Trophoblast cell (in vitro differentiated cells and primary cell): ENCODE measurements around the gene CD2.

Experiments
- DNase-seq, 2 donors: peaks; one replicate each; pipeline ENCODE4 v3.0.0-alpha.2; 2016
- H2AFZ ChIP-seq: 2 replicates; pipeline ENCODE4 v1.6.1; 2013; ENCODE audit warnings: low read length, moderate library complexity, mild to moderate bottlenecking; ENCODE audit not compliant: insufficient read depth, poor library complexity
- H2AK5ac ChIP-seq: 2 replicates; pipeline ENCODE4 v1.6.1; 2013; ENCODE audit warnings: mild to moderate bottlenecking, low read length
- H2BK120ac ChIP-seq: 2 replicates; pipeline ENCODE4 v1.6.1; 2013; ENCODE audit warnings: low read length, mild to moderate bottlenecking, moderate library complexity; ENCODE audit not compliant: insufficient read depth, poor library complexity
- H2BK12ac ChIP-seq: 2 replicates; pipeline ENCODE4 v1.6.1; 2013; ENCODE audit warnings: mild to moderate bottlenecking, low read length, moderate library complexity
- H2BK5ac ChIP-seq: 2 replicates; pipeline ENCODE4 v1.6.1; 2013; ENCODE audit warnings: low read length, low read depth, moderate library complexity, mild to moderate bottlenecking; ENCODE audit not compliant: poor library complexity
- H3K14ac ChIP-seq: 2 replicates; pipeline ENCODE4 v1.6.1; 2013; ENCODE audit warnings: mild to moderate bottlenecking, low read length
- H3K18ac ChIP-seq: 2 replicates; pipeline ENCODE4 v1.6.1; 2013; ENCODE audit warnings: mild to moderate bottlenecking, low read length
- H3K23ac ChIP-seq: 2 replicates; pipeline ENCODE4 v1.6.1; 2013; ENCODE audit warnings: low read length
- H3K27ac ChIP-seq: 2 replicates; pipeline ENCODE4 v1.5.1; 2013; ENCODE audit warnings: low read depth, mild to moderate bottlenecking, inconsistent platforms, low read length, moderate library complexity
- H3K27me3 ChIP-seq: 2 replicates; pipeline ENCODE4 v1.6.1; 2013; ENCODE audit warnings: inconsistent platforms, mild to moderate bottlenecking, low read length, moderate library complexity; ENCODE audit not compliant: insufficient read depth
- H3K36me3 ChIP-seq, 2 experiments: 1 replicate in 1 of 2; 2 replicates in 1 of 2; pipeline ENCODE4 v1.6.1; 2013; ENCODE audit warnings: low read length in 2 of 2, mild to moderate bottlenecking in 2 of 2, moderate library complexity in 1 of 2; ENCODE audit not compliant: insufficient read depth in 2 of 2, control insufficient read depth in 1 of 2
- H3K4ac ChIP-seq: 2 replicates; pipeline ENCODE4 v1.6.1; 2013; ENCODE audit warnings: low read depth, mild to moderate bottlenecking, low read length, moderate library complexity
- H3K4me1 ChIP-seq, 2 experiments: 1 replicate in 1 of 2; 2 replicates in 1 of 2; pipeline ENCODE4 v1.6.1; 2013; ENCODE audit warnings: low read length in 2 of 2, mild to moderate bottlenecking in 2 of 2, moderate library complexity in 1 of 2; ENCODE audit not compliant: insufficient read depth in 2 of 2, control insufficient read depth in 1 of 2
- H3K4me2 ChIP-seq: 2 replicates; pipeline ENCODE4 v1.6.1; 2013; ENCODE audit warnings: inconsistent platforms, mild to moderate bottlenecking, low read length, moderate library complexity
- H3K4me3 ChIP-seq: 2 replicates; pipeline ENCODE4 v1.5.1; 2013; ENCODE audit warnings: mild to moderate bottlenecking, low read depth, low read length, inconsistent platforms
- H3K79me1 ChIP-seq: one replicate; pipeline ENCODE4 v1.6.1; 2013; ENCODE audit warnings: low read length
- H3K79me2 ChIP-seq: 2 replicates; pipeline ENCODE4 v1.6.1; 2013; ENCODE audit warnings: low read length, mild to moderate bottlenecking; ENCODE audit not compliant: control insufficient read depth, insufficient read depth, poor library complexity
- H3K9ac ChIP-seq: 2 replicates; pipeline ENCODE4 v1.6.1; 2013; ENCODE audit warnings: mild to moderate bottlenecking, low read length
- H3K9me3 ChIP-seq: 2 replicates; pipeline ENCODE4 v1.6.1; 2013; ENCODE audit warnings: low read depth, mild to moderate bottlenecking, control low read depth, inconsistent platforms, low read length; ENCODE audit not compliant: insufficient read depth
- H4K12ac ChIP-seq: 2 replicates; pipeline ENCODE4 v1.6.1; 2013; ENCODE audit warnings: low read depth, mild to moderate bottlenecking, low read length, moderate library complexity
- H4K8ac ChIP-seq: 2 replicates; pipeline ENCODE4 v1.6.1; 2013; ENCODE audit warnings: low read depth, mild to moderate bottlenecking, low read length, moderate library complexity
- H4K91ac ChIP-seq: one replicate; pipeline ENCODE4 v1.6.1; 2013; ENCODE audit warnings: low read depth, mild to moderate bottlenecking, low read length, moderate library complexity
- whole genome bisulfite sequencing: extraction: QIAGEN DNeasy Blood & Tissue Kit; methylation state at CpG from one replicate; pipeline ENCODE4 v1.1.7; 2013; ENCODE audit warnings: missing lambda C conversion rate; ENCODE audit not compliant: insufficient read length, insufficient coverage; ENCODE audit errors: extremely low coverage; 5-methylcytosine and 5-hydroxymethylcytosine counted together

CD2 gene

GRCh38 chr1:116766616-116767469 is 12.6 kb downstream of the CD2 start:
- Histone ChIP-seq H3K4me3 (no peak overlapping the region), H2BK12ac (no peak overlapping the region), H3K4ac (no peak overlapping the region), H3K14ac (no peak overlapping the region), H3K18ac (no peak overlapping the region), H4K8ac (no peak overlapping the region), H3K36me3 (no peaks in the 10 kb centered on the region), H4K91ac (no peak overlapping the region), H3K27ac (no peak overlapping the region), H2BK5ac (no peak overlapping the region), H3K9me3 (peaks cover 6% of the 10 kb centered on the region), H3K23ac (no peak overlapping the region), H3K79me1 (no peaks in the 10 kb centered on the region), H3K4me2 (no peak overlapping the region), H4K12ac (no peak overlapping the region), H2BK120ac (no peak overlapping the region), H3K4me1 (no peaks in the 10 kb centered on the region), H2AK5ac (no peak overlapping the region), H2AFZ (no peak overlapping the region), H3K9ac (no peak overlapping the region), H3K27me3 (no peaks in the 10 kb centered on the region), H3K79me2 (no peaks in the 10 kb centered on the region)
- DNase-seq, result peak; percentile 49 to 72
- no CpG with 5 or more reads among the region's 13 CpGs for WGBS

- Histone ChIP-seq H3K9ac (no peak overlapping the region), H3K36me3 (no peaks in the 10 kb centered on the region), H3K9me3 (peaks cover 6% of the 10 kb centered on the region), H3K18ac (no peak overlapping the region), H3K4me1 (no peaks in the 10 kb centered on the region), H2BK12ac (no peak overlapping the region), H3K79me2 (no peaks in the 10 kb centered on the region), H4K8ac (no peak overlapping the region), H2BK5ac (no peak overlapping the region), H4K12ac (no peak overlapping the region), H2AFZ (no peak overlapping the region), H3K4ac (no peak overlapping the region), H3K27ac (no peak overlapping the region), H3K23ac (no peak overlapping the region), H4K91ac (no peak overlapping the region), H2AK5ac (no peak overlapping the region), H2BK120ac (no peak overlapping the region), H3K4me3 (no peak overlapping the region), H3K4me2 (no peak overlapping the region), H3K27me3 (no peaks in the 10 kb centered on the region), H3K14ac (no peak overlapping the region), H3K79me1 (no peaks in the 10 kb centered on the region)
- no CpG with 5 or more reads among the region's 5 CpGs for WGBS
- DNase-seq, result peak in 1 of 2 donors; percentile 89
Measured at GRCh38 chr1:116767782-116768382, 13.7 kb downstream of the CD2 start.

GRCh38 chr1:116768416-116769103 is 14.3 kb downstream of the CD2 start:
- H3K4me1 ChIP-seq, result no peaks in the 10 kb centered on the region
- no peaks in the 10 kb centered on the region for H3K79me2 ChIP-seq
- WGBS, result no CpG with 5 or more reads among the region's 13 CpGs
- H3K9me3 ChIP-seq, result peaks cover 6% of the 10 kb centered on the region
- DNase-seq, result peak in 1 of 2 donors; percentile 29
- H2AFZ ChIP-seq, result no peak overlapping the region
- no peak overlapping the region for H3K4ac ChIP-seq
- no peak overlapping the region for H3K9ac ChIP-seq
- H3K14ac ChIP-seq, result no peak overlapping the region
- no peak overlapping the region for H4K12ac ChIP-seq
- no peak overlapping the region for H2BK12ac ChIP-seq
- no peak overlapping the region for H2BK5ac ChIP-seq
- no peak overlapping the region for H3K4me3 ChIP-seq
- H3K23ac ChIP-seq, result no peak overlapping the region
- H3K36me3 ChIP-seq, result no peaks in the 10 kb centered on the region
- no peak overlapping the region for H3K18ac ChIP-seq
- no peak overlapping the region for H2BK120ac ChIP-seq
- no peak overlapping the region for H2AK5ac ChIP-seq
- H3K27me3 ChIP-seq, result no peaks in the 10 kb centered on the region
- no peak overlapping the region for H4K8ac ChIP-seq
- H3K4me2 ChIP-seq, result no peak overlapping the region
- no peaks in the 10 kb centered on the region for H3K79me1 ChIP-seq
- no peak overlapping the region for H3K27ac ChIP-seq
- no peak overlapping the region for H4K91ac ChIP-seq

- Histone ChIP-seq H2BK12ac (no peak overlapping the region), H2AK5ac (no peak overlapping the region), H3K79me2 (no peaks in the 10 kb centered on the region), H3K79me1 (no peaks in the 10 kb centered on the region), H3K23ac (no peak overlapping the region), H3K4me1 (no peaks in the 10 kb centered on the region), H4K91ac (no peak overlapping the region), H3K9me3 (peaks cover 6% of the 10 kb centered on the region), H3K9ac (no peak overlapping the region), H3K27ac (no peak overlapping the region), H2BK120ac (no peak overlapping the region), H2AFZ (no peak overlapping the region), H3K36me3 (no peaks in the 10 kb centered on the region), H3K4me3 (no peak overlapping the region), H3K27me3 (no peaks in the 10 kb centered on the region), H2BK5ac (no peak overlapping the region), H3K18ac (no peak overlapping the region), H4K8ac (no peak overlapping the region), H3K14ac (no peak overlapping the region), H3K4me2 (no peak overlapping the region), H4K12ac (no peak overlapping the region), H3K4ac (no peak overlapping the region)
- WGBS, result no CpG with 5 or more reads among the region's 6 CpGs
- DNase-seq, result no peak
Measured at GRCh38 chr1:116769104-116769452, 14.8 kb downstream of the CD2 start.
